Hepatocyte (in vitro differentiated cells): ENCODE data around the gene RAD23B.

ENCODE experiments used
- EZH2 ChIP-seq: fragments of 200-600 bp; sonication (generic); IDR thresholded peaks from 2 replicates; pipeline ENCODE4 v1.6.1; 2016; ENCODE audit warnings: antibody characterized with exemption, mild to moderate bottlenecking, borderline replicate concordance
- EZH2phosphoT487 ChIP-seq: fragments of 200-600 bp; sonication (generic); IDR thresholded peaks from one replicate; pipeline ENCODE4 v1.6.1; 2018; ENCODE audit warnings: antibody characterized with exemption, mild to moderate bottlenecking, low read depth, moderate library complexity; ENCODE audit not compliant: unreplicated experiment, severe bottlenecking
- TF ChIP-seq, protein P1 (sequence below): fragments of 200-600 bp; sonication (generic); IDR thresholded peaks from 2 replicates; pipeline ENCODE4 v1.5.1; 2016; ENCODE audit warnings: antibody characterized with exemption, mild to moderate bottlenecking; ENCODE audit not compliant: poor library complexity

DNA sequence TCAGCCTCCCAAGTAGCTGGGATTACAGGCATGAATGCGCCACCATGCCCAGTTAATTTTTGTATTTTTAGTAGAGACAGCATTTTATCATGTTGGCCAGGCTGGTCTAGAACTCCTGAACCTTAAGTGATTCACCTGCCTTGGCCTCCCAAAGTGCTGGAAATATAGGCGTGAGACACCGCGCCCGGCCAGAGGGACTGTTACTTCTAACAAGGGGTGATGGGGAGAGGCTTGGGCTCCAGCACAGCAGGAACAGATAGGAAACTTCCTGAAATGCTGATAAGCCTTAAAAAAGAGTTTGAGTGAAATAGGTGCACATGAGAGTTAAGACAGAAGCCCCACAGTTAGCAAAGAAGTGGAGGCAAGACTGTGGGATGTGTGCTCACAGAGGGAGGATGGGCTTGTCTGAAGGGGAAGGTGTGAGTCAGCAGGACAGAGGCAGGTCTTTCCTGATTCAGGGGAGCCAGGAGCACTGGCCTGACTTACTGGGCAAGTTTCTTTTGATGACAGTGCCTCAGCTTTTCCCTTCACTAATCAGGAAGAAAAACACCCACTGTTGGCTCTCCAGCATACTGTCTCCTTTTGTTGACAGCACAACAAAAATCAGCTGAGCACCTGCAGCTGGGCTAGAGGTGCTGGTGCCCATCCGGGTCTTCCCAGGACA, 68.4 kb downstream of the RAD23B start:
- TF ChIP-seq, protein P1, sequence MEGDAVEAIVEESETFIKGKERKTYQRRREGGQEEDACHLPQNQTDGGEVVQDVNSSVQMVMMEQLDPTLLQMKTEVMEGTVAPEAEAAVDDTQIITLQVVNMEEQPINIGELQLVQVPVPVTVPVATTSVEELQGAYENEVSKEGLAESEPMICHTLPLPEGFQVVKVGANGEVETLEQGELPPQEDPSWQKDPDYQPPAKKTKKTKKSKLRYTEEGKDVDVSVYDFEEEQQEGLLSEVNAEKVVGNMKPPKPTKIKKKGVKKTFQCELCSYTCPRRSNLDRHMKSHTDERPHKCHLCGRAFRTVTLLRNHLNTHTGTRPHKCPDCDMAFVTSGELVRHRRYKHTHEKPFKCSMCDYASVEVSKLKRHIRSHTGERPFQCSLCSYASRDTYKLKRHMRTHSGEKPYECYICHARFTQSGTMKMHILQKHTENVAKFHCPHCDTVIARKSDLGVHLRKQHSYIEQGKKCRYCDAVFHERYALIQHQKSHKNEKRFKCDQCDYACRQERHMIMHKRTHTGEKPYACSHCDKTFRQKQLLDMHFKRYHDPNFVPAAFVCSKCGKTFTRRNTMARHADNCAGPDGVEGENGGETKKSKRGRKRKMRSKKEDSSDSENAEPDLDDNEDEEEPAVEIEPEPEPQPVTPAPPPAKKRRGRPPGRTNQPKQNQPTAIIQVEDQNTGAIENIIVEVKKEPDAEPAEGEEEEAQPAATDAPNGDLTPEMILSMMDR, result no peak
- TF ChIP-seq EZH2, result no peak
- no peak for TF ChIP-seq EZH2phosphoT487
